GM12892 (cell line): Measurements from ENCODE around the gene OVCH2.

Experiments used
- POLR2A ChIP-seq: IDR thresholded peaks from 2 replicates; pipeline ENCODE4 v1.6.1; 2011; ENCODE audit warnings: low read depth, low read length, control low read depth
- POLR2AphosphoS5 ChIP-seq: IDR thresholded peaks from 2 replicates; pipeline ENCODE4 v1.6.1; 2011; ENCODE audit warnings: low read depth, low read length, control low read depth
- TAF1 ChIP-seq: IDR thresholded peaks from 2 replicates; pipeline ENCODE4 v1.6.1; 2011; ENCODE audit warnings: low read depth, mild to moderate bottlenecking, control low read depth, low read length, borderline replicate concordance

DNA sequence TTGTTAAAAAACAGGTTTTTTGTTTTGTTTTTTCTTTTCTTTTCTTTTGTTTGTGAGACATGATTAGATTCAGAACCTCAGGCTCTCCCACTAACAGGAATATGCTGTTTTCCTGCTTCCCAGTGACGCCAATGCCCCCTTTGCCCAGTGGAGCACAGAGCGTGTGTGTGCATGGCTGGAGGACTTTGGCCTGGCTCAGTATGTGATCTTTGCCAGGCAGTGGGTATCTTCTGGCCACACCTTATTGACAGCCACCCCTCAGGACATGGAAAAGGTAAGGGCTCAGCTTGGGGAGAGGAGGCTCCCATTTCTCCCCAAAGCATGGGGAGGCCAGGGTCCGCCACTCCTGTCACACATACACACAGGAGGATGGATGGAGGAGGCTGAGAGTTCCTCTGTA lies 58.0 kb downstream of the OVCH2 start:
- TF ChIP-seq POLR2A: no peak
- no peak for TF ChIP-seq POLR2AphosphoS5
- TF ChIP-seq TAF1: no peak
